Measurements from ENCODE around the gene GTF2I. TPM values are rescaled to one million over a fixed set of nuclear protein-coding genes. Genes with fewer than 3 reads are reported as not detected.
"Not testable (repeated sequence)": the region's sequence is repeated elsewhere in the genome, so short reads cannot be mapped to it uniquely, and the experiment has no call there.

GTF2I gene
- total RNA-seq, 1 donor from 2014 or later = 391 TPM

DNA sequence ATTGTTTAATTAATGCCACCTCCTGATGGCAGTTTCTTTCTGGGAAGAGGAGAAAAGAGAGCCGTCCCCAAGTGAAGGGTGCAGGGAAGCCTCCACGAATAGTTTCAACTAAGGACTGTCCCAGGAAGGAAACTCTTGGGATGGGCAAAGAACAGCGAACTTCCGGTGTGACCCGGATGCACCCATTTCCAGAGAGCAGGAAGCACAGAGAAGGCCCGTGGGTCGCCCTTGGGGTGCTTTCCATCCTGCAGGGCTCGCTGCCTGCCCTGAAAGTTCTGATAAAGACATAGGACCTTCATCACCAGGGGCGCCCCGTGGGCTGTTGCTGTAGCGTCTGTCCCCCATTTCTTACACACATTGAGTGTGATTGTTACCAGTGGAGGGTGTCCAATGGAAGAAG lies 27.0 kb downstream of the GTF2I start:
- Mint-ChIP-seq H3K36me3 (ENCODE audit: unreplicated experiment) (peaks cover 5% of the 10 kb centered on the region), H3K27ac (ENCODE audit: unreplicated experiment) (no peak overlapping the region), H3K9me3 (ENCODE audit: unreplicated experiment) (peaks cover 1% of the 10 kb centered on the region), H3K4me1 (ENCODE audit: low read depth, unreplicated experiment) (peaks cover 8% of the 10 kb centered on the region), H3K27me3 (ENCODE audit: unreplicated experiment) (peaks cover 7% of the 10 kb centered on the region), H3K4me3 (ENCODE audit: unreplicated experiment) (no peak overlapping the region)
- no peak for DNase-seq
- TF ChIP-seq, protein P1, sequence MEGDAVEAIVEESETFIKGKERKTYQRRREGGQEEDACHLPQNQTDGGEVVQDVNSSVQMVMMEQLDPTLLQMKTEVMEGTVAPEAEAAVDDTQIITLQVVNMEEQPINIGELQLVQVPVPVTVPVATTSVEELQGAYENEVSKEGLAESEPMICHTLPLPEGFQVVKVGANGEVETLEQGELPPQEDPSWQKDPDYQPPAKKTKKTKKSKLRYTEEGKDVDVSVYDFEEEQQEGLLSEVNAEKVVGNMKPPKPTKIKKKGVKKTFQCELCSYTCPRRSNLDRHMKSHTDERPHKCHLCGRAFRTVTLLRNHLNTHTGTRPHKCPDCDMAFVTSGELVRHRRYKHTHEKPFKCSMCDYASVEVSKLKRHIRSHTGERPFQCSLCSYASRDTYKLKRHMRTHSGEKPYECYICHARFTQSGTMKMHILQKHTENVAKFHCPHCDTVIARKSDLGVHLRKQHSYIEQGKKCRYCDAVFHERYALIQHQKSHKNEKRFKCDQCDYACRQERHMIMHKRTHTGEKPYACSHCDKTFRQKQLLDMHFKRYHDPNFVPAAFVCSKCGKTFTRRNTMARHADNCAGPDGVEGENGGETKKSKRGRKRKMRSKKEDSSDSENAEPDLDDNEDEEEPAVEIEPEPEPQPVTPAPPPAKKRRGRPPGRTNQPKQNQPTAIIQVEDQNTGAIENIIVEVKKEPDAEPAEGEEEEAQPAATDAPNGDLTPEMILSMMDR (IDR thresholded peaks at IDR 0.05; ENCODE audit: partially characterized antibody, unreplicated experiment) = no peak

DNA sequence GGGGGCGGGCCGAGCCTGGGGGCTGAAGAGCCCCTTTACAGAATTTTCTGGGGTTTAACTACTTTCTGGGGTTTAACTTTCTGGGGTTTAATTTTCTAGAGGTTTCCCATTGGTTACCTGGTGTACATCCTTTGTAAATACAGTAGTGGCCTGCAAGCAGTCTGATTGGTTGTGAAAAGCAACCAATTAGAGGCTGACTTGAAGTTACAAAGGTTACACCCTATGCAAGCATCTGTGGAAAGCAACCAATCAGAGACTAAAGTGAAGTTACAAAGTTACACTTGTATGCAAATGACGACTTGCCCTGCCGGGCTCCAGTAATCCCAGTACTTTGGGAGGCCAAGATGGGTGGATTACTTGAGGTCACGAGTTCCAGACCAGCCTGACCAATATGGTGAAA lies 27.4 kb downstream of the GTF2I start:
- TF ChIP-seq, protein P1 (IDR thresholded peaks at IDR 0.05; ENCODE audit: partially characterized antibody, unreplicated experiment) = no peak
- no peak for DNase-seq
- H3K4me3 Mint-ChIP-seq (ENCODE audit: unreplicated experiment) = no peak overlapping the region
- H3K9me3 Mint-ChIP-seq (ENCODE audit: unreplicated experiment) = peaks cover 1% of the 10 kb centered on the region
- no peak overlapping the region for H3K27ac Mint-ChIP-seq (ENCODE audit: unreplicated experiment)
- peaks cover 5% of the 10 kb centered on the region for H3K36me3 Mint-ChIP-seq (ENCODE audit: unreplicated experiment)
- H3K4me1 Mint-ChIP-seq (ENCODE audit: low read depth, unreplicated experiment) = peaks cover 8% of the 10 kb centered on the region
- peaks cover 7% of the 10 kb centered on the region for H3K27me3 Mint-ChIP-seq (ENCODE audit: unreplicated experiment)

DNA sequence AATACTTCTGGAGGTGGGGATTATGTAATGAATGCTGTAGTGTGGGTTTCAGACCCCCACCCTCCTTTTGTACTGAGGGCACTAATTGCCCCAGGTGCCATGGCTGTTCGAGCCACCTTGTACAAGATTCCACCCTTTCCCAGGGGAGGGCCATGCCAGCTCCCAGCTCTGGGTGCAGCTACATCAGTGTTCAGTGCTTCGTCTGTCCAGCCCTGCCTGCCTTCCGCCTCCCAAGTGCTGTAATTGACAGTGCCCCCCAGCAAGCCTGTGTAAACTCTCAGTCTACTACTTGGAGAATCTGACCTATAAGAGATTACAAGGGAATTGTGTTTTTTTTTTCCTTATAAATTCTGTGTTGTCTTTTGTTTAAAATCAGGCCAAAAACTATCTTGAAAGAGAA lies 33.0 kb downstream of the GTF2I start:
- DNase-seq = no peak
- peaks cover 3% of the 10 kb centered on the region for H3K9me3 Mint-ChIP-seq (ENCODE audit: unreplicated experiment)
- peaks cover 2% of the 10 kb centered on the region for H3K27me3 Mint-ChIP-seq (ENCODE audit: unreplicated experiment)
- H3K4me1 Mint-ChIP-seq (ENCODE audit: low read depth, unreplicated experiment) = no peaks in the 10 kb centered on the region
- no peak overlapping the region for H3K27ac Mint-ChIP-seq (ENCODE audit: unreplicated experiment)
- H3K36me3 Mint-ChIP-seq (ENCODE audit: unreplicated experiment) = peaks cover 8% of the 10 kb centered on the region
- no peak overlapping the region for H3K4me3 Mint-ChIP-seq (ENCODE audit: unreplicated experiment)
- TF ChIP-seq, protein P1 (IDR thresholded peaks at IDR 0.05; ENCODE audit: partially characterized antibody, unreplicated experiment) = no peak

DNA sequence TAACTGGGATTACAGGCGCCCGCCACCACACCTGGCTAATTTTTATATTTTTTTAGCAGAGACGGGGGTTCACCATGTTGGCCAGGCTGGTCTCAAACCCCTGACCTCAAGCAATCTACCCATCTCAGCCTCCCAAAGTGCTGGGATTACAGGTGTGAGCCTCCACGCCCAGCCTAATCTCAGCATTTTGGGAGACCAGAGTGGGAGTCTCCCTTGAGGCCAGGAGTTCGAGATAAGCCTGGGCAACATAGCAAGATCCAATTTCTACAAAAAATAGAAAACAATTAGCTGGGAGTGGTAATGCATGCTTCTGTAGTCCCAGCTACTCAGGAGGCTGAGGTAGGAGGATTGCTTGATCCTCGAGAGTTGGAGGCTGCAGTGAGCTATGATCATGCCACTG lies 46.9 kb downstream of the GTF2I start:
- H3K27me3 Mint-ChIP-seq (ENCODE audit: unreplicated experiment); H3K4me1 Mint-ChIP-seq (ENCODE audit: low read depth, unreplicated experiment); H3K27ac Mint-ChIP-seq (ENCODE audit: unreplicated experiment); DNase-seq; H3K9me3 Mint-ChIP-seq (ENCODE audit: unreplicated experiment); H3K36me3 Mint-ChIP-seq (ENCODE audit: unreplicated experiment); H3K4me3 Mint-ChIP-seq (ENCODE audit: unreplicated experiment): not testable (repeated sequence)

DNA sequence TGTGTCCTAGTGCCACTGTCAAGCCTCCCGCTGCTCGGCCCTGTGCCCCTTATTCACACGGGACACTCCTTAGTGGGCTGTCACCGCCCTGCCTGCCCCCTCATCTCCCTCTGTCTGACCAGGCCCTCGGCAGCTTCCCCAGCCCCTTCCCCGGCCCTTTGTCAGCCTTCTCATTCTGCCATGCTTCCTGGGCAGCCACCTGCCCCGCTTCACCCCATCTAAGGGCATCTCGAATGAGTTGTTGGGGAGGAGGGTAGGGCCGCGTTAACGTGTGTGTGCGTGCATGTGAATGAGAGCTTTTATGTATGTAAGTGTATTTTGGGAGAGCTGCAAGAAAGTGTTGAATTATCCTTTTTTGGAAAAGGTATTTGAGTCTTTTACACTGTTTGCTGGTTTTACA lies 49.7 kb downstream of the GTF2I start:
- H3K27me3 Mint-ChIP-seq (ENCODE audit: unreplicated experiment) = peaks cover 2% of the 10 kb centered on the region
- peaks cover 2% of the 10 kb centered on the region for H3K4me1 Mint-ChIP-seq (ENCODE audit: low read depth, unreplicated experiment)
- peaks cover 3% of the 10 kb centered on the region for H3K36me3 Mint-ChIP-seq (ENCODE audit: unreplicated experiment)
- H3K27ac Mint-ChIP-seq (ENCODE audit: unreplicated experiment) = peak overlapping the region; percentile 52
- TF ChIP-seq, protein P1 (IDR thresholded peaks at IDR 0.05; ENCODE audit: partially characterized antibody, unreplicated experiment) = no peak
- DNase-seq = no peak
- H3K9me3 Mint-ChIP-seq (ENCODE audit: unreplicated experiment) = peaks cover 2% of the 10 kb centered on the region
- no peak overlapping the region for H3K4me3 Mint-ChIP-seq (ENCODE audit: unreplicated experiment)
